ENCODE results near the gene VPS37C.

DNA sequence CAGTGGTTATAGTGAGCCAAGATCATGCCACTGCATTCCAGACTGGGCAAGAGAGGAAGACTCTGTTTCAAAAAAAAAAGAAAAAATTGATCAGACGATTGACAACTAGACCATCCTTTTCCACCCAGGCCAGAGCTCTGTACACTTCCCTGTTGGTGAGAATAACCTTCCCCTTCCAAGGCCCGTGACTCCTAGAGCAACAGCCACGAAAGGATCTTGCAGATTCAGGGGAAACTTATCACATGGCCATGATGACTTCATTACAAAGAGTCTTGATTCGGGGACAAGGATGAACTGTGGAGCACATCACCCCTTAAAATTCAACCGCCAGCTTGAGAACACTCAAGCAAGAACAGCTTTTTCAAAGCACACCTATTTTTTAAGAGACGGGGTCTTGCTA lies 48.7 kb downstream of the VPS37C start:
- TF ChIP-seq, protein P1, sequence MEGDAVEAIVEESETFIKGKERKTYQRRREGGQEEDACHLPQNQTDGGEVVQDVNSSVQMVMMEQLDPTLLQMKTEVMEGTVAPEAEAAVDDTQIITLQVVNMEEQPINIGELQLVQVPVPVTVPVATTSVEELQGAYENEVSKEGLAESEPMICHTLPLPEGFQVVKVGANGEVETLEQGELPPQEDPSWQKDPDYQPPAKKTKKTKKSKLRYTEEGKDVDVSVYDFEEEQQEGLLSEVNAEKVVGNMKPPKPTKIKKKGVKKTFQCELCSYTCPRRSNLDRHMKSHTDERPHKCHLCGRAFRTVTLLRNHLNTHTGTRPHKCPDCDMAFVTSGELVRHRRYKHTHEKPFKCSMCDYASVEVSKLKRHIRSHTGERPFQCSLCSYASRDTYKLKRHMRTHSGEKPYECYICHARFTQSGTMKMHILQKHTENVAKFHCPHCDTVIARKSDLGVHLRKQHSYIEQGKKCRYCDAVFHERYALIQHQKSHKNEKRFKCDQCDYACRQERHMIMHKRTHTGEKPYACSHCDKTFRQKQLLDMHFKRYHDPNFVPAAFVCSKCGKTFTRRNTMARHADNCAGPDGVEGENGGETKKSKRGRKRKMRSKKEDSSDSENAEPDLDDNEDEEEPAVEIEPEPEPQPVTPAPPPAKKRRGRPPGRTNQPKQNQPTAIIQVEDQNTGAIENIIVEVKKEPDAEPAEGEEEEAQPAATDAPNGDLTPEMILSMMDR (IDR thresholded peaks at IDR 0.05), result no peak
- TF ChIP-seq POLR2AphosphoS5 (IDR thresholded peaks at IDR 0.05) (no peak), EP300 (IDR thresholded peaks at IDR 0.05) (no peak), POLR2A (IDR thresholded peaks at IDR 0.05) (no peak)
